Ishikawa (cell line): ENCODE data around the gene DDRGK1.

Experiments
- CEBPB ChIP-seq: IDR thresholded peaks from 2 replicates; pipeline ENCODE4 v1.6.1; 2012
- CREB1 ChIP-seq: IDR thresholded peaks from 2 replicates; pipeline ENCODE4 v1.6.1; 2012; ENCODE audit warnings: low read depth
- EGR1 ChIP-seq: IDR thresholded peaks from 2 replicates; pipeline ENCODE4 v1.6.1; 2012
- EP300 ChIP-seq: IDR thresholded peaks from 2 replicates; pipeline ENCODE4 v1.6.1; 2012; ENCODE audit warnings: borderline replicate concordance
- FOXM1 ChIP-seq: IDR thresholded peaks from 2 replicates; pipeline ENCODE4 v1.6.1; 2012; ENCODE audit warnings: low read depth, borderline replicate concordance
- NFIC ChIP-seq: IDR thresholded peaks from 2 replicates; pipeline ENCODE4 v1.6.1; 2012
- RAD21 ChIP-seq: IDR thresholded peaks from 2 replicates; pipeline ENCODE4 v1.6.1; 2012; ENCODE audit warnings: low read depth
- TAF1 ChIP-seq: IDR thresholded peaks from 2 replicates; pipeline ENCODE4 v1.6.1; 2012; ENCODE audit warnings: low read depth, mild to moderate bottlenecking
- TCF12 ChIP-seq: IDR thresholded peaks from 2 replicates; pipeline ENCODE4 v1.6.1; 2012; ENCODE audit warnings: low read depth
- TEAD4 ChIP-seq: IDR thresholded peaks from 2 replicates; pipeline ENCODE4 v1.6.1; 2012
- YY1 ChIP-seq: IDR thresholded peaks from 2 replicates; pipeline ENCODE4 v1.6.1; 2012; ENCODE audit warnings: low read depth
- ZBTB7A ChIP-seq: IDR thresholded peaks from 2 replicates; pipeline ENCODE4 v1.6.1; 2012; ENCODE audit warnings: low read depth
- TF ChIP-seq, protein P1 (sequence below): IDR thresholded peaks from 2 replicates; pipeline ENCODE4 v1.6.1; 2012; ENCODE audit warnings: low read depth, mild to moderate bottlenecking
- TF ChIP-seq, protein P2 (sequence below): IDR thresholded peaks from 2 replicates; pipeline ENCODE4 v1.6.1; 2012
- TF ChIP-seq, protein P3 (sequence below): IDR thresholded peaks from 2 replicates; pipeline ENCODE4 v1.6.1; 2012

Gene DDRGK1

DNA sequence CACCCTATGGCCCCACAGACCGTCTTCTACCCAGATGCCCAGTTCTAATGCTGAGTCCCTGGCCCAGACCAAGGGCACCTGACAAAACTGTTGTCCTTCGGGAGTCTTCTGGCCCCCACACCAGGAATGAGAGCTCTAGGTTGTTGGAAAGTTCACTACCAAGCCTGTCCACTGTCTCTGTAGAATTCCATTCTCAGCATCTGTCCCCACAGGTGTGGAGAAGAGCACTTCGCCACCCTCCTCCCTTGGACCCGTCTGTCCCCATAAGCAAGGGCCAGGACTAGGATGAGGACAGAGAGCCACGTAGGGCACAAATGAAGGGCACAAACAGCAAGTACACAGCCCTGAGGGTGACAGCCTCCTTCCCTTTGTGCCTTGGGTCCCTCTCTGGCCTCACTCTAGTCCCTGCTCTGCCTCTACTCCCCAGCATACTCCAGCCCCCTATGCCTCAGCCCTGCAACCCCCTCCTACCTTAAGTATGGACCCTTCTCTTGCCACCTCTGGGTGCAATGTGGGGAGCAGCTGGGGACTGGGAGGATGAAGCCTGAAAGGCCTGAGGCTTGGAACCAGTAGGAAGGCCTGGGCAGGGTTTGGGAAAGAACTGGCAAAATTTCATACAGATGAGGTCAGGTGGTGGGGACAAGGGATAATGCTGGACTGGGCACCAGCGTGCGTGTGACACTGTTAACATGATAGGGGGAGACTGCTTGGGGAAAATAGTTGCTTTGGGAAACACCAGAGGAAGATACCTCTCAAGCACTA is 35.5 kb downstream of the DDRGK1 start:
- TF ChIP-seq ZBTB7A (no peak), TCF12 (no peak), CEBPB (no peak), TAF1 (no peak), YY1 (no peak), TEAD4 (no peak), EGR1 (no peak), CREB1 (no peak)
- TF ChIP-seq, protein P1, sequence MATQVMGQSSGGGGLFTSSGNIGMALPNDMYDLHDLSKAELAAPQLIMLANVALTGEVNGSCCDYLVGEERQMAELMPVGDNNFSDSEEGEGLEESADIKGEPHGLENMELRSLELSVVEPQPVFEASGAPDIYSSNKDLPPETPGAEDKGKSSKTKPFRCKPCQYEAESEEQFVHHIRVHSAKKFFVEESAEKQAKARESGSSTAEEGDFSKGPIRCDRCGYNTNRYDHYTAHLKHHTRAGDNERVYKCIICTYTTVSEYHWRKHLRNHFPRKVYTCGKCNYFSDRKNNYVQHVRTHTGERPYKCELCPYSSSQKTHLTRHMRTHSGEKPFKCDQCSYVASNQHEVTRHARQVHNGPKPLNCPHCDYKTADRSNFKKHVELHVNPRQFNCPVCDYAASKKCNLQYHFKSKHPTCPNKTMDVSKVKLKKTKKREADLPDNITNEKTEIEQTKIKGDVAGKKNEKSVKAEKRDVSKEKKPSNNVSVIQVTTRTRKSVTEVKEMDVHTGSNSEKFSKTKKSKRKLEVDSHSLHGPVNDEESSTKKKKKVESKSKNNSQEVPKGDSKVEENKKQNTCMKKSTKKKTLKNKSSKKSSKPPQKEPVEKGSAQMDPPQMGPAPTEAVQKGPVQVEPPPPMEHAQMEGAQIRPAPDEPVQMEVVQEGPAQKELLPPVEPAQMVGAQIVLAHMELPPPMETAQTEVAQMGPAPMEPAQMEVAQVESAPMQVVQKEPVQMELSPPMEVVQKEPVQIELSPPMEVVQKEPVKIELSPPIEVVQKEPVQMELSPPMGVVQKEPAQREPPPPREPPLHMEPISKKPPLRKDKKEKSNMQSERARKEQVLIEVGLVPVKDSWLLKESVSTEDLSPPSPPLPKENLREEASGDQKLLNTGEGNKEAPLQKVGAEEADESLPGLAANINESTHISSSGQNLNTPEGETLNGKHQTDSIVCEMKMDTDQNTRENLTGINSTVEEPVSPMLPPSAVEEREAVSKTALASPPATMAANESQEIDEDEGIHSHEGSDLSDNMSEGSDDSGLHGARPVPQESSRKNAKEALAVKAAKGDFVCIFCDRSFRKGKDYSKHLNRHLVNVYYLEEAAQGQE = no peak
- TF ChIP-seq, protein P2, sequence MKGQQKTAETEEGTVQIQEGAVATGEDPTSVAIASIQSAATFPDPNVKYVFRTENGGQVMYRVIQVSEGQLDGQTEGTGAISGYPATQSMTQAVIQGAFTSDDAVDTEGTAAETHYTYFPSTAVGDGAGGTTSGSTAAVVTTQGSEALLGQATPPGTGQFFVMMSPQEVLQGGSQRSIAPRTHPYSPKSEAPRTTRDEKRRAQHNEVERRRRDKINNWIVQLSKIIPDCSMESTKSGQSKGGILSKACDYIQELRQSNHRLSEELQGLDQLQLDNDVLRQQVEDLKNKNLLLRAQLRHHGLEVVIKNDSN = no peak

DNA sequence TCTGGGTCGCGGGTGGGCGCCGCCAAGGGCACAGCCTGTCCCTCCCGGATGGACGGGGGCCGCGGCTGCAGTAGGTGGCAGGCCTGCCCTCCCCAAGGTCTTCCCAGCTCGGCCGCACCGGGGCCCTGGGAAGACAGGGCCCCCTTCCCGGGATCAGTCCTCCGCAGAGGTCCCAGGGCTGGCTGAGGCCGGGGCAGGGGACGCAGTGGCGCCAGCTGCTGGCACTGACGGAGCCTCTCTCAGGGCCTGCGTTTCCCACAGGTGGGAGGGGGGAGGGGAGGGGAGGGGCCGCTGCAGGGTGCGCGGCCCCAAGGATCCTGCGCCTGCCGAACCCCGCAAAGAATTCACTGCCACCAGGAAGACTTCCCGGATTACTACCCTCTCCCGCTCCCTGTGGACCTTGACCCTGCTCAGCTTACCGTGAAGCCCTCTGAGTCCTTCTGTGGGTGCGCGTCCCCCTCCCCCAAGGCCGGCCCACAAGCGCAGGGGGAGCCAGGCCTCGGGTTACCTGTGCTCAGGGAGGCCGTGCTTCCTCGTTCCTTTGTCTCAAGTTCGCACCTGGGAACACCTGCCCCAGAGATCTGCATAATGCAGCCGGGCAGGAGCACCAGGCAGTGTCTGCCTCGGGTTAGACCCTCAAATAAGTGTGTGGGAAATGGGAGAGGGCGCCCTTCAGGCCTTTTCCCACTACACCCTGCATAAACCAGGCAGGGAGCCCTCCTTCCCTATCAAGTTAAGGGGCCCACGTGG is 36.2 kb downstream of the DDRGK1 start:
- no peak for TF ChIP-seq ZBTB7A
- TF ChIP-seq, protein P3, sequence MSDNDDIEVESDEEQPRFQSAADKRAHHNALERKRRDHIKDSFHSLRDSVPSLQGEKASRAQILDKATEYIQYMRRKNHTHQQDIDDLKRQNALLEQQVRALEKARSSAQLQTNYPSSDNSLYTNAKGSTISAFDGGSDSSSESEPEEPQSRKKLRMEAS = peak; percentile 81
- TF ChIP-seq EP300 = no peak; the same call in 1 of the 2 replicates
- TF ChIP-seq, protein P1 = no peak
- peak; percentile 19; the same call in 1 of the 2 replicates for TF ChIP-seq RAD21
- peak; percentile 48; the same call in 1 of the 2 replicates for TF ChIP-seq TCF12
- TF ChIP-seq YY1 = 0 out of 2 replicates have a peak, but pooled peaks have one; percentile 12
- 0 out of 2 replicates have a peak, but pooled peaks have one; percentile 17 for TF ChIP-seq TAF1
- TF ChIP-seq TEAD4 = no peak

DNA sequence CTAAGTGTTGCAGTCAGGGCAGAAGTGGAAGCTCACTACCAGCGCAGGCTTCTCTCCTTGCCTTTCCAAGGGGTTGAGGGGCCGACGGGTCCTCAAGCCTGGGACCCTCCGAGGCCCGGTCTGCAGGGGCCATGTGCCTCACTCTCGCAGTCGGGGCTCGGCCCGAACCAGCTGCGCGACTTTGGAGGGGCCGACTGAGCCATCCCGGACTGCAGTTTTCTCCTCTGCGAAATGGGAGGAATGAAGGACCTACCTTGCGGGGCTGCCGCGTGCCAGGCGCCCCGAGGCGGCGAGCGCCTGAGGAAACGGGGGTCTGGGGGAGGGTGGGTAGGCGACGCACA is 36.8 kb downstream of the DDRGK1 start:
- TF ChIP-seq TEAD4 = no peak
- no peak for TF ChIP-seq TAF1
- TF ChIP-seq NFIC = no peak
- TF ChIP-seq, protein P3 = no peak
- TF ChIP-seq EGR1 = no peak
- TF ChIP-seq CEBPB = no peak
- no peak for TF ChIP-seq ZBTB7A
- TF ChIP-seq, protein P2 = no peak
- no peak for TF ChIP-seq RAD21
- TF ChIP-seq TCF12 = no peak
- TF ChIP-seq, protein P1 = no peak
- no peak for TF ChIP-seq EP300

DNA sequence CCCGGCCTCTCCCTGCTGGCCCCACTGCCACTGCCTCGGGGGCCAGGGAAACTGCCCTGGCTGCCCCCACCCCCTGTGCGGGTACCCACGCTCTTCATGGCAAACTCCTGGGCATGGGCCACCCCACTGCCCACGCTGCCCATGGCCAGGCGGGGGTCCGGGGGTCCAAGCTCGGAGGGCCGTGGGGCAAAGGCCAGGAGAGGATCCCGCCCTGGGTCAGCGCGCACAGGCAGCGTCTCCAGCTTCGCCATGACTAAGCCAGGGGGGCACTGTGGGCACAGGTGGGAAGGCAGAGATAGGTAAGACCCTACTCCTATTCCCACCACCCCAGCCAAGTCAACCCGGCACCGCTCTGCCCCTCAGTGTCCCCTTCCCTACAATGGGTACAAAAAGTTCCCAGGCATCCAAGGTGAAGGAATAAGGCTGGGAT is 37.6 kb downstream of the DDRGK1 start:
- no peak for TF ChIP-seq FOXM1
- TF ChIP-seq ZBTB7A = peak; percentile 32; the same call in 1 of the 2 replicates
